T-helper 2 cell treated with Interferon-gamma antibody and Interleukin-4, amounts not matched to agents 5 μg/mL and 100 μg/mL, for 36 hours (primary cell): Measurements from ENCODE around the gene BCL2L1.

Experiments
- DNase-seq: peaks from one replicate; pipeline ENCODE4 v3.0.0; 2021; ENCODE audit warnings: low spot score
- H3K27ac Mint-ChIP-seq: one replicate; pipeline ENCODE4 v1.8.0; 2021; ENCODE audit warnings: mild to moderate bottlenecking, mixed read lengths
- H3K27me3 Mint-ChIP-seq: one replicate; pipeline ENCODE4 v1.8.0; 2021; ENCODE audit warnings: low read depth, mixed read lengths
- H3K36me3 Mint-ChIP-seq: one replicate; pipeline ENCODE4 v1.8.0; 2021; ENCODE audit warnings: low read depth, mixed read lengths
- H3K4me1 Mint-ChIP-seq: one replicate; pipeline ENCODE4 v1.8.0; 2021; ENCODE audit warnings: low read depth, mixed read lengths
- H3K4me3 Mint-ChIP-seq: one replicate; pipeline ENCODE4 v1.8.0; 2022; ENCODE audit warnings: mild to moderate bottlenecking, moderate library complexity, mixed read lengths
- H3K9me3 Mint-ChIP-seq: one replicate; pipeline ENCODE4 v1.8.0; 2021; ENCODE audit warnings: mixed read lengths

BCL2L1 gene

DNA sequence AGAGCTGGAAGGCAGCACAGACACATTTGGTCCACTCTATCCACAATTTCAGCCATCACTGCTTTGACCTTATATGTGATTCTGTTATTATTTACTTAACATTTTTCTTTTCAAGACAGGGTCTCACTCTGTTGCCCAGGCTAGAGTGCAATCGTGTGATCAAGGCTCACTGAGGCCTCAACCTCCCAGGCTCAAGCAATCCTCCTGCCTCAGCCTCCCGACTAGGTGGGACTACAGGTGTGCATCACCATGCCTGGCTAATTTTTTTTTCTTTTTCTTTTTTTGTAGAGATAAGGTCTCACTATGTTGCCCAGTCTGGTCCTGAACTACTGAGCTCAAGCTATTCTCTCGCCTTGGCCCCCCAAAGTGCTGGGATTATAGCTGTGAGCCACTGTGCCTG, 40.3 kb downstream of the BCL2L1 start:
- Mint-ChIP-seq H3K4me3 (no peak overlapping the region), H3K9me3 (no peaks in the 10 kb centered on the region), H3K27me3 (no peaks in the 10 kb centered on the region), H3K4me1 (peaks cover 86% of the 10 kb centered on the region), H3K36me3 (peaks cover 58% of the 10 kb centered on the region), H3K27ac (no peak overlapping the region)
- no peak for DNase-seq

DNA sequence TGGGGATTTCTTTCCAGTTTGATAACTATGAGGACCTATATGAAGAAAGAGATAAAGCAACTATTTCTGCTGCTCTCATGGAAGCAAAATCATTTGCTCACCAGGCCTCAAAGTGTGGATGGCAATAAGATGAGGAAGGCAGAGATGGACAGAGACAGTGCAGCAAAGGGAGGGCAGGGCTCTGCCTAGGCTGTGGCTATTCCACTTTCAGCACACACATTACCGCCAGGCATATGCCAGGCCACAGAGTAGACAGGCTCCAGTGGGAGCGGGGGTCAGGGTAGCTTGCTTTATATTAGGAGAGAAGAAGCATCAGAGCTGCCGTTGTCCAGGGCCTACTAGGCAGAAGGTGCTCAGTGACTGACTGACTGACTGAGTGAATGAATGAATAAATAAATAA, 40.9 kb downstream of the BCL2L1 start:
- Mint-ChIP-seq H3K4me3 (no peak overlapping the region), H3K36me3 (peaks cover 56% of the 10 kb centered on the region), H3K9me3 (no peaks in the 10 kb centered on the region), H3K4me1 (peaks cover 85% of the 10 kb centered on the region), H3K27me3 (no peaks in the 10 kb centered on the region), H3K27ac (no peak overlapping the region)
- DNase-seq = no peak

DNA sequence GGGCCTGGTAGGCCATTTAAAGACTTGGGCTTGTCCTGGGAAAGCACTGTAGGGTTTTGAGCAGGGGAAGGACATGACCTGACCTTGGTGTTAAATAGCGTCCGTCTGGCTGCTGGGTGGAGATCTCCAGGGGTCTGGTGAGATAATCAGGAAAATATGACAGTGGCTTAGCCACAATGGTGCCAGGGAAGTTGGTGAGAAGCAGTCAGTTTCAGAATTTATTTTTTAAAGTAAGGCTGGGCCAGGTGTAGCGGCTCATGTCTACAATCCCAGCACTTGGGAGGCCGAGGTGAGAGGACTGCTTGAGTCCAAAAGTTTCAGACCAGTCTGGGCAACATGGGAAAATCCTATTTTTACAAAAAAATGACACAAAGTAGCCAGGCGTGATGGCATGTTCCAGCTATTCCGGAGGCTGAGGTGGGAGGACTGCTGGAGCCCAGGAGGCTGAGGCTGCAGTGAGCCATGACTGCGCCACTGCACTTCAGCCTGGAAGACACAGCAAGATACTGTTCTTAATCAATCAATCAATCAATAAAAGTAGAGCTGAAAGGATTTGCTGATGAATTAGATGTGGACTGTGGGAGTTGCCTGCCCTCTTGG, 41.4 kb downstream of the BCL2L1 start:
- DNase-seq = no peak
- Mint-ChIP-seq H3K9me3 (no peaks in the 10 kb centered on the region), H3K4me1 (peaks cover 86% of the 10 kb centered on the region), H3K27me3 (no peaks in the 10 kb centered on the region), H3K27ac (peak overlapping the region; percentile 87), H3K36me3 (peaks cover 55% of the 10 kb centered on the region), H3K4me3 (peak overlapping the region; percentile 55)

DNA sequence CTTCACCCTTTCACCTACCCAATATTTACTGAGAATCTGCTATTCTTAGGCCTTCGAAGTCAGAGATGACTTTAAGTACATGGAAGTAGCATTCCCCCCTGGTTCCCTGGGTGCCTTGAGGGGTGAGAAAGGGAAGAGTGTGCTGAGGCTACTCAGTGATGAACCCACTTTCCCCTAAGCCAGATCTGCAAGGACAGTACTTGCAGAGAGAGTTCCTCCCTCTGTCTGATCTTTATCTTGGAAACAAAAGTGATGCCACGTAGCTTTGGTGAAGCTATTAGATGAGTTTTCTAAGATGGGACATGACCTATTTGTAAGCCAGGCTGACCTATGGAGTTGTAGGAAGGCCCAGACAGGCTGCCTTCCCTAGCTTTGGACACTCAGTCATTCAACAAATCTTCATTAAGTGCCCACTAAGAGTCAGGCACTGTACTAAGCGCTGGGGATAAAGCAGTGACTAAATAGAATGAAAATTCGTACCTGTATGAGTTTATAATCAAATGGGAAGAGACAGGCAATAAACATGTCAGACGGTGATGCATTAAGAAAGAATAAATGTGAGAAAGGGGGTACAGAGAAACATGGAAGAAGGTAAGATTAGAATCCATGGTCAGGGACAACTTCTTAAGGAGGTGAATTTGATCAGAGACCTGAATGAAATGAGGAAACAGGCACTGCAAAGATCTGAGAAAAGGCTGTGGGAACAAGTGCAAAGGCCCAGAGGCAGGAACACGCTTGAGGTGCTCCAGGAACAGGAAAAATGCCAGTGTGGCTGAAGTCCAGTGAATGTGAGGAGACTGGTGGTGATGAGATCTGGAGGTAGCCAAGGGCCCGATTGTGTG, 42.2 kb downstream of the BCL2L1 start:
- H3K4me3 Mint-ChIP-seq = peak overlapping the region; percentile 55

DNA sequence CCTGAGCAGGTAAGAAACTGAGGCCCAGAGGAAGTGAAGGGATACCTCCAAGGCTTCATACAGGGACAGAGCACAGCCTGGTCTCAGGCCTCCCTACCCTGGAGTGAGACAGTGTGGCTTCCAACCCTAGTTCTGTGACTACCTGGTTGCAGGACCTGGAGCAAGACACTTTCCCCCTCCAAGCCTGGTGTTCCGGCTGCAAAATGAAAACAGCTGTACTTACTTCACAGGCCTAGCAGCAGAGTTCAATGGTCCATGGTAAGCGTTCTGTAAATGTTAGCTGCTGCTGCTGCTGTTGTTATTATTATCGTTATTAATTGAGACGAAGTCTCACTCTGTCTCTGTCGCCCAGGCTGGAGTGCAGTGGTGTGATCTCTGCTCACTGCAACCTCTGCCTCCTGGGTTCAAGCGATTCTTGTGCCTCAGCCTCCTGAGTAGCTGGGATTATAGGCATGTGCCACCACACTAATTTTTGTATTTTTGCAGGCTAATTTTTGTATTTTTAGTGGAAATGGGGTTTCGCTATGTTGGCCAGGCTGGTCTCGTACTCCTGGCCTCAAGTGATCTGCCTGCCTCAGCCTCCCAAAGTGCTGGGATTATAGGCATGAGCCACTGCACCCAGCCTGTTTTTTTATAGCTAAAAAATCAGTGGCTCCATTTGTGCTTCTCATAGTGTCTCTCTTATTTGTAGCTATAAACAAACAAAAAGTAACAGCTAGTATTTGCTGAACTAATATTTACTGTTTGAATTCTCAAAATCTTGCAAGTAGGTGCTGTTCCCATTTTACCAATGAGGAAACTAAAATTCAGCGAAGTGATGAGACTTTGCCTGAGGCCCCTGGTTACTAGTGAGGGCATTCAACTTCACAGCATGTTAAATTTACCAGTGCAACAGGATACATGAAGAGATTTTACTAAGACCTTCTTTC, 43.0 kb downstream of the BCL2L1 start:
- Mint-ChIP-seq H3K4me1 (peaks cover 88% of the 10 kb centered on the region), H3K27ac (peak overlapping the region; percentile 87), H3K4me3 (peak overlapping the region; percentile 61), H3K27me3 (no peaks in the 10 kb centered on the region), H3K36me3 (peaks cover 57% of the 10 kb centered on the region), H3K9me3 (no peaks in the 10 kb centered on the region)
- DNase-seq = no peak

More for the DNA sequence above, 42.2 kb downstream of the BCL2L1 start:
- DNase-seq = no peak
- H3K4me1 Mint-ChIP-seq = peaks cover 86% of the 10 kb centered on the region
- peak overlapping the region; percentile 87 for H3K27ac Mint-ChIP-seq
- H3K27me3 Mint-ChIP-seq = no peaks in the 10 kb centered on the region
- H3K9me3 Mint-ChIP-seq = no peaks in the 10 kb centered on the region
- peaks cover 52% of the 10 kb centered on the region for H3K36me3 Mint-ChIP-seq

DNA sequence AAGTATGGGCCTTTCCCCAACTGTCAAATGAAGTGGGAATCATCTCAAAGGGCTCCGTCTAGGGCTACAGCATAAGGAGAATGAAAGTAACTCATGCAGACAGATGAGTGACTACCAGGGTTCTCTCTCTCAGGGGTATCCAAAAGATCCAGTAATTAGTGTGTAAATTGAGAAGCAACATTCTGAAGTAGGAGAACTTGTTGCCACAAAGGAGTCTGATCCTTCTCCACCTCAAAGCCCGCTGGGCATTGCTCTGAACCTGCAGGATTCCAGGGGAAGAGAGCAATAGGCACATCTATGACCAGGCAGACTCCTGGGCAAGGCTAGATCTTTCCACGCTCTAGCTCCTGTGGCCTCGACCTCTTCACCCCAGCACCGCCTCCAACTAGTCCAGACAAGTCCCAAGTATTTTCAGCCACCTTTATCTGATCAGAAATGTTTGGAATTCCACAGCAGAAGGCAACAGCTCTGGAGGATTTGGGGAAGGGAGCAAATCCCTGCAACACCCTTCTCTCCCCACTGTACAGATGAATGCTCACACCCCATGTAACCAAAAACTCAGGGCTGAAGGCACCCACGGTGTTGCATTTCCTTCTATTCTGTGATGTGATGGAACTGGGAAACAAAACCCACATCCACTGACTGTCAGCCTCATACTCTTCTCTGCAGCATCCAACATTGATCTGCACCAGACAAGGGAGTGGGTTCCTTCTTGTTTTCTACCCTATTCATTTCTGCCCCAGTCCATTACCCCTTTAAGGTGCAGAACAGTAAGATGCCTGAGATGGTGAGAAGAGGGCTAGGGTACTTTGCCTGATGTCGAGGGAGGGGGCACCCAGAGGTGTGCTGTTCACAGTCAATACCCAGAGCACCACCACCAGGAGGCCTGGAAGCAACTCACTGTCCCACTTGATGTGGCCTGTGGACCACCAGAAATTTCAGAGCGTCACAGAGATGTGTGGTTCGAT, 44.0 kb downstream of the BCL2L1 start:
- Mint-ChIP-seq H3K27ac (peak overlapping the region; percentile 84), H3K9me3 (no peaks in the 10 kb centered on the region), H3K4me3 (peak overlapping the region; percentile 61), H3K4me1 (peaks cover 88% of the 10 kb centered on the region), H3K36me3 (peaks cover 51% of the 10 kb centered on the region), H3K27me3 (no peaks in the 10 kb centered on the region)
- DNase-seq = no peak

DNA sequence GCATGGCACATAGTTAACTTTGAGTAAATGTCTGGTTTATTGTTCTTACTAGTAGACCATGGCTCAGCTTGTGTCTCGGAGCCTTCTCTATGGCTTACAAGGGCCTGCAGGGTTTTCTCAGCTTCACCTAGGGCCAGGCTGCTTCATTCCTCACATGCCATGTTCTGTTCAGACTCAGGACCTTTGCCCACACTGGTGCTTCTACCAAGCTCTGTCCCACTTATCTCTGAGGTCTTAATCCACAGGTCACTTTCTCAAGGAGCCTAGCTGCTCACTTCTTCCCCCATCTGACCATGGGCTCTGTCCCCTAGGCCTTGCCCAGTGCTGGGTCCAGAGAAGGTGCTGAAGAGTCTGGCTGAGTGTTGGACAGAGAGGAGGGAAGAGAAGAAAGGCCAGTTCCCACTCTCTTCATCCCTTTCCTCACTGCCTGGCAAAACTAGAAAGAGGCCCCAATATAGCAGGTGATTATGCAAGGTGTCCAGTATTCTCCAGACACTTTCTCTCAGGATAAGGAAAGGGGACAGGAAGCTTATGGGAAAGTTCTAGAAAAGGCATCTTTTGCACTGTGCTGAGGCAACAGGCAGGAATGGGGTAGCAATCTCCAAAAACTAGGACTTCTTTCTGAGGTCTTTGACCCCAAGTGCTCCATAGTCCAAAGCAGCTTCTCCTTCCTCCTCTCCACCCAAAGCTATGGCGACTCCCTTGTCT, 45.0 kb downstream of the BCL2L1 start:
- Mint-ChIP-seq H3K4me1 (peaks cover 85% of the 10 kb centered on the region), H3K4me3 (peak overlapping the region; percentile 61), H3K27me3 (no peaks in the 10 kb centered on the region), H3K36me3 (peaks cover 49% of the 10 kb centered on the region), H3K9me3 (no peaks in the 10 kb centered on the region), H3K27ac (peak overlapping the region; percentile 84)
- DNase-seq = no peak

DNA sequence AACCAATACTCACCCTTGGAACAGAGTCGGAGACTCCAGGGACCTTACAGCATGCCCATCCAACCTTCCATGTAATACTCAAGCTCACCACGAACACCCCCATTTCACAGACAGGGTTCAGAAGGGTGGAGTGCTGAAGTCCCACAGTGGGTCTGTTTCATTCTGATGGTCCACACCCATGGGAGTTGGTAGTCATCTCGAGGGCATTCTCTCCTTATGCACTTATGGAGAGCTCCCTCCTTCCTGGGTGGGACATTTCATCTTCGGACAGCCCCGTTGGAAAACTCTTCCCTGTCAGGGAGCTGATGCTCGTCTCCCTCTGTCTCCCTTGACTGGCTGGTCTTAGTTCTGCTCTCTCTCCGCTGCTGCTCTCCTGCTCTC, 46.1 kb downstream of the BCL2L1 start:
- no peak for DNase-seq
- Mint-ChIP-seq H3K27ac (peak overlapping the region; percentile 97), H3K9me3 (no peaks in the 10 kb centered on the region), H3K4me3 (peak overlapping the region; percentile 91), H3K27me3 (no peaks in the 10 kb centered on the region), H3K4me1 (peaks cover 82% of the 10 kb centered on the region), H3K36me3 (peaks cover 52% of the 10 kb centered on the region)

DNA sequence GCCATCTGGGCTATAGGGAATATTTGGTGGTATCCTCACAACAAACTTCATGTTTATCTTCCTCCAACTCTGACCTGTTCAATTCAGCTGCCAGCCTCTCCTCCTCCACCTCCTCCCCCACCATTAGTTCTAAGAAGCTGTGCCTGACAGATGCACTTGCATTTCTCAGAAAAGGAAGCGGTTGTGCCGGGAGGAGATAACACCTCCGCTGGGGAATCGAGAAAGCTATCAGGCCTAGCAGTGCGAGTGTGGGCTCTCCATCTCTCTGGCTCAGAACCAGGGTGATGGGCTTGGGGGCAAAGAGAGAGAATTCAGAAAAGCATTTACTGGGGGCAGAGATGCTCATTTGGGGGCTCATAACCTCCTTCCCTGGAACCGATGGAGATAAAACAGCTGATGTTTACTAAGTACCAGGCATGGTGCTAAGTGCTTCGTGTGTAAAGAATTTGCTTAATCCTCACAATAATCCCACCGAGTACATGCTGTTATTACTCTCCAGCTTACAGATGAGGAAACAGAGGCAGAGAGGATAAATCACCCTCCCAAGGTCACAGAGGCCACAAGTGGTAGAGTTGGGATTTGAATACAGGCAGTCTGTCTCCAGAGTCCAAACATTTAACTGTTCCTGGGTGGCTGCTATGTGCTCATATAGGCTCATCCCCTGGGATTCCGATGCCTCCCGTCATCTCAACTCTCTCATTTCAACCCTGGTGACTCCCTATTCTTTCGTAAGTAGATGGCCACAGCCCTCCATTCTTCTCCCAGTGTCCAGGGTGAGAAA, 46.6 kb downstream of the BCL2L1 start:
- DNase-seq = peak; percentile 74
- Mint-ChIP-seq H3K4me1 (peaks cover 81% of the 10 kb centered on the region), H3K27ac (peak overlapping the region; percentile 97), H3K36me3 (peaks cover 53% of the 10 kb centered on the region), H3K27me3 (no peaks in the 10 kb centered on the region), H3K9me3 (no peaks in the 10 kb centered on the region), H3K4me3 (peak overlapping the region; percentile 91)

DNA sequence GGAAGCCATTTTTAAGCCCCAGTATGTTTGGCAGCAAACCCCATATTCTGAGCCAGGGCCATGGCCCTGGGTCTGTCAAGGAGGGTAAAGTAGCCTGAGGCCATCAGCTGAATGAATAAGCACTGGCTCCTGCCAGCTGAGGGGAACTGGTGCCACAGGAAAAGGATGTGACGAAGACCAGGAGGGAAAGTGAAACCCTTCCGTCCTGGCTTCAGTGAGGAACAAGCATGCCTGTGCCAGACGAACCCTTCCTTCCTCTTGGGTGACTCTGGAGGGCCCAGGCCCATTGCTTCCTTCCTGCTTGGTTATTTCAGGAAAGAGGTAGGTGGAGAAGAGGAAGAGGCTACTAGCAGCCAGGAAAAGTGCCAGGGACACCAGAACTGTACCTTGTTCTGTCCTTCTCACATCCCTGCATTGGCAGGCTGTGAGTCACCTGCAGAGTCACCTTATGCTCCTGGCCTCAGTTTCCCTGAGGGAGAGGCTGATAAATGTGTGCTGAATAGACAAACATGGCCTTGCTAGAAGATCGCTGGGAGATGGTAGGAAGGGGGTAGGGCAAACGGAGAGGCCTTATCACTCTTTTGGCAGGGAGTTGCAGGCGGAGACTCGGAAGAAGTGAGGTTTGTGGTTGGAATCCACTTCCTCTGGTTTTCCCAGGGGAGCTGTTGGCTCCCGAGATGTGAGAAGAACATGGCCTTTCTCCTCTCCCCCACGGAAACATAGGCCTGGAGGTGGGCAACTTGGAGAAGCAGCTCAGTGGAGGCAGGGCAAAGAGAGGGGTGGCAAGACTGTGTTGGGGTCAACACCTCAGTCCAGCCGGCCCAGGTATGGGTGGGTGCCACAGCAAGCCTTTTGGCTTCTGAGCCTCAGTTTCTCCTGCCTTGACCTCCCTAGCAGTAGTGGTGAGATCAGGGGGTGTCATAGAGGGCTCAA, 47.5 kb downstream of the BCL2L1 start:
- Mint-ChIP-seq H3K4me1 (peaks cover 73% of the 10 kb centered on the region), H3K27ac (peak overlapping the region; percentile 97), H3K9me3 (no peaks in the 10 kb centered on the region), H3K27me3 (no peaks in the 10 kb centered on the region), H3K36me3 (peaks cover 45% of the 10 kb centered on the region), H3K4me3 (peak overlapping the region; percentile 91)
- DNase-seq = peak; percentile 68

DNA sequence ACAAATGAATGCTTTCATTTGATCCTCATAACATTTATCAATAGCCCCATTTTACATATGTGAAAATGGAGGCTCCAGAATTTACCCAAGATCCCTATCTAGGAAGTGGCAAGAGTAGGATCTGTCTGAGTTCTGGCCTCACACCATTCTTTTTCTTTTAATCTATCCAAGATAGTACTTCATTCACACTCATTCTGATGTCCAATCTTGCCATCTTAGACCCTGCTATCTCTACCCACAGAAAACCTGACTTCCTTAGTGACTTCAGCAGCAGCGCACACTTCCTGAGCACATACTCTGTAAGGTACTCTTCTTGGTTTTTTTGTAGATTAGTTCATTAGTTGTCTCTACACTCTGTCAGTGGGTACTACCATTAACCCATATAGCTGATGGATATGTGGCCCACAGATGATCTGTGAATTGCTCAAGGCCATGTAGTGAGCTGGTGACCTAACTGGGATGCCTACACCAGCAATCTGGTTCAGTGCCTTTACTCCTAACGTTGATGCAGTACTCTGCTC, 48.7 kb downstream of the BCL2L1 start:
- Mint-ChIP-seq H3K9me3 (no peaks in the 10 kb centered on the region), H3K27me3 (no peaks in the 10 kb centered on the region), H3K27ac (peak overlapping the region; percentile 97), H3K4me1 (peaks cover 72% of the 10 kb centered on the region), H3K4me3 (peak overlapping the region; percentile 91), H3K36me3 (peaks cover 53% of the 10 kb centered on the region)
- DNase-seq = no peak
